PC-3 (cell line): ENCODE data around the gene SPSB1. TPM values are rescaled to one million over a fixed set of nuclear protein-coding genes. Genes with fewer than 3 reads are reported as not detected.

Experiments used
- ATAC-seq: fragments of 200-7000 bp; cut with Tn5 transposase; 2 replicates; pipeline ENCODE4 v1.9.1; 2020; ENCODE audit warnings: mild to moderate bottlenecking, moderate library complexity
- BruUV-seq: library from RNA; stranded (reverse); fragments of 400-500 nt; replicated peaks from 2 replicates; lab custom pipeline; 2021; lab: Mats Ljungman, UMichigan
- CTCF ChIA-PET: fragments of 300-600 bp; sonication (Branson Sonifier 250); formaldehyde crosslinking; loops from one replicate; lab custom pipeline; 2022; ENCODE audit warnings: antibody characterized with exemption; lab: Charles Lee
- POLR2A ChIA-PET: fragments of 300-600 bp; sonication (Branson Sonifier 250); formaldehyde crosslinking; loops from one replicate; lab custom pipeline; 2022; ENCODE audit warnings: antibody characterized with exemption; ENCODE audit not compliant: unreplicated experiment; lab: Charles Lee
- DNase-seq: peaks from one replicate; pipeline ENCODE4 v3.0.0-alpha.2; 2015
- H2AFZ ChIP-seq: fragments of 300-600 bp; sonication (generic); 2 replicates; pipeline ENCODE4 v1.6.0; 2016; ENCODE audit warnings: antibody characterized with exemption, low read length
- H3F3A ChIP-seq: fragments of 300-600 bp; sonication (generic); one replicate; pipeline ENCODE4 v1.6.0; 2017; ENCODE audit warnings: antibody characterized with exemption, low read length, control low read depth, mild to moderate bottlenecking; ENCODE audit not compliant: unreplicated experiment
- H3K27ac ChIP-seq: fragments of 300-600 bp; sonication (generic); 2 replicates; pipeline ENCODE4 v1.5.1; 2016; ENCODE audit warnings: mild to moderate bottlenecking, low read length
- H3K27me3 ChIP-seq: fragments of 300-600 bp; sonication (generic); 2 replicates; pipeline ENCODE4 v1.6.1; 2016; ENCODE audit warnings: low read length, mixed read lengths
- H3K36me3 ChIP-seq: fragments of 300-600 bp; sonication (generic); 2 replicates; pipeline ENCODE4 v1.6.1; 2016; ENCODE audit warnings: low read depth, mixed run types, low read length, mixed read lengths
- H3K4me1 ChIP-seq: fragments of 300-600 bp; sonication (generic); 2 replicates; pipeline ENCODE4 v1.5.1; 2016; ENCODE audit warnings: low read length; ENCODE audit not compliant: insufficient read depth
- H3K4me2 ChIP-seq: fragments of 300-600 bp; sonication (generic); 2 replicates; pipeline ENCODE4 v1.6.0; 2016; ENCODE audit warnings: low read length
- H3K4me3 ChIP-seq: fragments of 300-600 bp; sonication (generic); 2 replicates; pipeline ENCODE4 v1.5.1; 2016; ENCODE audit warnings: mild to moderate bottlenecking, low read length, mixed read lengths
- H3K79me2 ChIP-seq: fragments of 300-600 bp; sonication (generic); 2 replicates; pipeline ENCODE4 v1.6.1; 2017; ENCODE audit warnings: low read length, mixed read lengths
- H3K9ac ChIP-seq: fragments of 300-600 bp; sonication (generic); 2 replicates; pipeline ENCODE4 v1.6.0; 2016; ENCODE audit warnings: mild to moderate bottlenecking, low read length
- H3K9me2 ChIP-seq: fragments of 300-600 bp; sonication (generic); replicated peaks from 2 replicates; pipeline ENCODE4 v1.6.1; 2016; ENCODE audit warnings: mixed run types, low read length, mixed read lengths
- H3K9me3 ChIP-seq: fragments of 300-600 bp; sonication (generic); 2 replicates; pipeline ENCODE4 v1.6.1; 2016; ENCODE audit warnings: low read length, mixed read lengths
- H4K20me1 ChIP-seq: fragments of 300-600 bp; sonication (generic); 2 replicates; pipeline ENCODE4 v1.6.1; 2016; ENCODE audit warnings: low read length, mixed read lengths
- CTCF ChIP-seq: fragments of 300-600 bp; sonication (generic); conservative IDR thresholded peaks from 2 replicates; pipeline ENCODE4 v1.5.1; 2017; ENCODE audit warnings: antibody characterized with exemption, low read depth, mild to moderate bottlenecking, low read length
- EZH2 ChIP-seq: fragments of 300-600 bp; sonication (generic); IDR thresholded peaks from one replicate; pipeline ENCODE4 v1.6.1; 2017; ENCODE audit warnings: antibody characterized with exemption, mild to moderate bottlenecking, low read length; ENCODE audit not compliant: unreplicated experiment
- EZH2phosphoT487 ChIP-seq: fragments of 300-600 bp; sonication (generic); IDR thresholded peaks from 2 replicates; pipeline ENCODE4 v1.6.1; 2018; ENCODE audit warnings: mild to moderate bottlenecking, antibody characterized with exemption, low read length, borderline replicate concordance
- intact Hi-C: fragments of 100-400 bp; cut with micrococcal nuclease; formaldehyde crosslinking; loops from 2 replicates; pipeline ENCODE4 v1.9.0; 2023
- total RNA-seq: library from RNA; depleted of rRNA; stranded (reverse); fragments of >200 nt; gene quantifications from 2 replicates; pipeline ENCODE4 v1.2.3, GENCODE V29; 2014

The SPSB1 gene
- total RNA-seq, 1 experiment from 2014 or later = 18.1 TPM

DNA sequence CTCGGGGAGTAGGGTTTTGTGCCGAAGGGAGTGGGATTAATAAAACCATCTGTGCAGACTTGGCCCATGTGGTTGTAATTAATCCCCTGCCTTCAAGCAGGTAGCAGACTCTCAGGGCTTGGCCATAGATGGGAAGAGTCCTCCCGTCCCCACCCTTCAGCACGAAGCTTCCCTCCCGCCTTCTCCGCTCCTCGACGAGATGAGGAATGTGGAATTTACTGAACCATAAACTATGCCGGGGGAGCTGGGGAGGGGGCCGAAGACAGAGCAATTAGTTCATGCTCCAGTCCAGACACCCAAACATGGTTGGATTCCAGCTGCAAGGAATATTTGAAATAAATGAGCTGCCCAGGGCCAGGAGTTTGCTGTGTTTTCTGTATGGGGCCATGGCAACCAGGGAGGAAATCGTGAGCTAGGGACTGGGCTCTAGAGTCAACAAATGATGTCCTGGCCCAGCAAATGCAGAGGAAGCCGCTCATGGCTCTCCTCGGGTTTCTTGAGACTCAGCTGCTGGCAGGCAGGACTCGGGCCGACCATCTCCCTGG, 78.8 kb downstream of the SPSB1 start:
- no peaks in the 10 kb centered on the region for H3F3A ChIP-seq
- no peaks in the 10 kb centered on the region for H3K4me1 ChIP-seq
- H3K9me3 ChIP-seq = no peaks in the 10 kb centered on the region
- H3K79me2 ChIP-seq = no peaks in the 10 kb centered on the region
- H3K9me2 ChIP-seq = no peaks in the 10 kb centered on the region
- H3K27ac ChIP-seq = no peak overlapping the region
- H3K4me2 ChIP-seq = no peak overlapping the region
- H3K27me3 ChIP-seq = no peaks in the 10 kb centered on the region
- no peaks in the 10 kb centered on the region for H4K20me1 ChIP-seq
- H2AFZ ChIP-seq = no peak overlapping the region
- H3K4me3 ChIP-seq = no peak overlapping the region
- TF ChIP-seq EZH2phosphoT487 (no peak), CTCF (no peak), EZH2 (no peak)
- DNase-seq = no peak
- intact Hi-C loops = no loop called here
- ATAC-seq = no peak
- CTCF ChIA-PET = no interaction called here
- peaks cover 3% of the 10 kb centered on the region; the same call in 1 of the 2 replicates for H3K36me3 ChIP-seq
- POLR2A ChIA-PET = interaction anchor here (0.5 kb wide), 1 partner anchor 87 kb away, joined by 3 read pairs; no protein-coding TSS in a partner anchor
- no peak overlapping the region for H3K9ac ChIP-seq
- no TSS peak for BruUV-seq

DNA sequence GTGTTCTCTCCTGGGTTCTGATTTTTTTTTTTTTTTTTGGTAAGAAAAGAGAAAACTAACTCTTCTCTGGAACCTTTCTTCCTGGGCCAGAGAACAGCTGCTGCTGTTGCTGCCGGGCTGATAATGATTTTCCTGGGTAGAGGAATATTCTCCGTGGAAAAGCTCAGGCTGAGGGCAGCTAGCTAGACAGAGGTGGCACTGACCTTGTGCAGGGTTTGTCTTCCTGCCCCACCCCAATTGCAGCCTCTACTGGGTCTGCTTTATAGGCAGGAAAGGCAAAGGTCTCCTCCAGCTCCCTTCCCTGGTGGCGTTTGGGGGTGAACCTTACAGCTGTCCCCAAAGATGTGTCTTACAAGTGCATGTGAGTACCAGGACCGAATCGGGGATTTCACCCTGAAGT, 79.3 kb downstream of the SPSB1 start:
- Histone ChIP-seq H3F3A (no peaks in the 10 kb centered on the region), H3K9ac (no peak overlapping the region), H3K4me3 (no peak overlapping the region), H3K36me3 (peaks cover 3% of the 10 kb centered on the region; the same call in 1 of the 2 replicates), H4K20me1 (no peaks in the 10 kb centered on the region), H3K79me2 (no peaks in the 10 kb centered on the region), H3K4me2 (no peak overlapping the region), H3K9me3 (no peaks in the 10 kb centered on the region), H3K4me1 (no peaks in the 10 kb centered on the region), H3K27ac (no peak overlapping the region), H3K9me2 (no peaks in the 10 kb centered on the region), H2AFZ (no peak overlapping the region), H3K27me3 (no peaks in the 10 kb centered on the region)
- TF ChIP-seq CTCF = no peak
- no peak for TF ChIP-seq EZH2phosphoT487
- no peak for TF ChIP-seq EZH2
- no peak for ATAC-seq
- intact Hi-C loops = no loop called here
- CTCF ChIA-PET = no interaction called here
- BruUV-seq = no TSS peak
- DNase-seq = no peak
- POLR2A ChIA-PET = no interaction called here

- no peaks in the 10 kb centered on the region for H3K27me3 ChIP-seq
- ChIA-PET CTCF (no interaction called here), POLR2A (no interaction called here)
- no peak overlapping the region for H3K4me3 ChIP-seq
- ATAC-seq (no peak), DNase-seq (no peak)
- H3K9me2 ChIP-seq = no peaks in the 10 kb centered on the region
- H3K27ac ChIP-seq = no peak overlapping the region
- BruUV-seq = no TSS peak
- H3K79me2 ChIP-seq = no peaks in the 10 kb centered on the region
- H3F3A ChIP-seq = no peaks in the 10 kb centered on the region
- no peaks in the 10 kb centered on the region for H3K4me1 ChIP-seq
- peaks cover 3% of the 10 kb centered on the region; the same call in 1 of the 2 replicates for H3K36me3 ChIP-seq
- no peak overlapping the region for H2AFZ ChIP-seq
- TF ChIP-seq EZH2 = no peak
- no peaks in the 10 kb centered on the region for H3K9me3 ChIP-seq
- intact Hi-C loops = no loop called here
- H4K20me1 ChIP-seq = no peaks in the 10 kb centered on the region
- no peak overlapping the region for H3K9ac ChIP-seq
- no peak overlapping the region for H3K4me2 ChIP-seq
These were observed 80.9 kb downstream of the SPSB1 start for GRCh38 chr1:9373619-9374018.
